Osteocyte (in vitro differentiated cells): ENCODE results near the gene KLF11. TPM values are rescaled to one million over a fixed set of nuclear protein-coding genes. Genes with fewer than 3 reads are reported as not detected.

ENCODE experiments used
- DNase-seq: peaks from one replicate; pipeline ENCODE4 v3.0.0; 2021; ENCODE audit warnings: mixed read lengths; ENCODE audit not compliant: unreplicated experiment; ENCODE audit errors: extremely low spot score
- H3K27ac Mint-ChIP-seq: one replicate; pipeline ENCODE4 v1.8.0; 2021; ENCODE audit warnings: mild to moderate bottlenecking, mixed read lengths; ENCODE audit not compliant: unreplicated experiment
- H3K27me3 Mint-ChIP-seq: one replicate; pipeline ENCODE4 v1.8.0; 2021; ENCODE audit warnings: mixed read lengths; ENCODE audit not compliant: unreplicated experiment
- H3K36me3 Mint-ChIP-seq: one replicate; pipeline ENCODE4 v1.8.0; 2021; ENCODE audit warnings: mixed read lengths; ENCODE audit not compliant: unreplicated experiment
- H3K4me1 Mint-ChIP-seq: one replicate; pipeline ENCODE4 v1.8.0; 2021; ENCODE audit warnings: mixed read lengths; ENCODE audit not compliant: unreplicated experiment
- H3K4me3 Mint-ChIP-seq: one replicate; pipeline ENCODE4 v1.8.0; 2021; ENCODE audit warnings: mild to moderate bottlenecking, moderate library complexity, mixed read lengths; ENCODE audit not compliant: unreplicated experiment
- H3K9me3 Mint-ChIP-seq: one replicate; pipeline ENCODE4 v1.8.0; 2021; ENCODE audit warnings: mixed read lengths; ENCODE audit not compliant: unreplicated experiment
- total RNA-seq: library from RNA; stranded (reverse); gene quantifications from 2 replicates; pipeline ENCODE4 v1.2.1, GENCODE V29; 2021
- TF ChIP-seq, protein P1 (sequence below): fragments of 200-600 bp; sonication (generic); IDR thresholded peaks from 2 replicates; pipeline ENCODE4 v1.5.0; 2021; ENCODE audit warnings: antibody characterized with exemption, mild to moderate bottlenecking, moderate library complexity

KLF11 gene
- total RNA-seq, 1 donor from 2014 or later, result 17.4 TPM

DNA sequence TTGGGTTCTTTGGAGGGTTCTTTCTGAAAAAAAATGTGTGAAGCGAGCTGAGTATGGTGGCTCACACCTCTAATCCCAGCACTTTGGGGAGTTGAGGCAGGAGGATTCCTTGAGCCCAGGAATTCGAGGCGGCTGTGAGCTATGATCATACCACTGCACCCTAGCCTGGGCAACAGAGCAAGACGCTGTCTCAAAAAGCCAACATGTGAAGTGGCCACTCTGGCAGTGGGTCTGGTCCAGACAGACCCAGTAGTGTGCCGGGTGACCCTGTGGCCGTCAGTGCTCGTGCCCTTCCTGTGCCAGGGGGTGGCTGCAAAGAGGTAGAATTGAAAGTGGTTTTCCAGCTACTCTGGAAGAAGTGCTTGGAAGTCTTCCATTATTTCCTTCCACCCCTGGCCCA lies 11.6 kb downstream of the KLF11 start:
- no peaks in the 10 kb centered on the region for H3K27me3 Mint-ChIP-seq

DNA sequence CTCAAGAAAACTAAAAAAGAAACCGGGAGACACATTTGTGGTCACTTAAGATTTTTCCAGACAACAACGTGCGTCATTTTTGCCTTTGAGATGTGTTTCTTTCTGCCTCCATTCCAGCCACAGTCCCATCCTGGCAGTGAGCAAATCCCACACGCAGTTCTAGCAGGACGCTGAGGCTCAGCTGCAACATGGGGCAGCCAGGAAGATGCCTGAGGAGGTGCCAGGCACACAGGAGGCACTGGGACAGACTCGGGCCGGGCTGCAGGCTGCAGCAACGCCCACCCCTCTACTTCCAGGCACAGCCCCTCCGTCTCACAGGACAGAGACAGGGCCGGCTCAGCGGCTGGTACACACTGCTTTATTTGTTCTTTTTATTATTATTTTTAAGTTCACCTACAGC lies 13.1 kb downstream of the KLF11 start:
- Mint-ChIP-seq H3K36me3 (peaks cover 31% of the 10 kb centered on the region), H3K27ac (no peak overlapping the region), H3K4me1 (peaks cover 19% of the 10 kb centered on the region), H3K4me3 (no peak overlapping the region), H3K27me3 (no peaks in the 10 kb centered on the region), H3K9me3 (no peaks in the 10 kb centered on the region)
- TF ChIP-seq, protein P1, sequence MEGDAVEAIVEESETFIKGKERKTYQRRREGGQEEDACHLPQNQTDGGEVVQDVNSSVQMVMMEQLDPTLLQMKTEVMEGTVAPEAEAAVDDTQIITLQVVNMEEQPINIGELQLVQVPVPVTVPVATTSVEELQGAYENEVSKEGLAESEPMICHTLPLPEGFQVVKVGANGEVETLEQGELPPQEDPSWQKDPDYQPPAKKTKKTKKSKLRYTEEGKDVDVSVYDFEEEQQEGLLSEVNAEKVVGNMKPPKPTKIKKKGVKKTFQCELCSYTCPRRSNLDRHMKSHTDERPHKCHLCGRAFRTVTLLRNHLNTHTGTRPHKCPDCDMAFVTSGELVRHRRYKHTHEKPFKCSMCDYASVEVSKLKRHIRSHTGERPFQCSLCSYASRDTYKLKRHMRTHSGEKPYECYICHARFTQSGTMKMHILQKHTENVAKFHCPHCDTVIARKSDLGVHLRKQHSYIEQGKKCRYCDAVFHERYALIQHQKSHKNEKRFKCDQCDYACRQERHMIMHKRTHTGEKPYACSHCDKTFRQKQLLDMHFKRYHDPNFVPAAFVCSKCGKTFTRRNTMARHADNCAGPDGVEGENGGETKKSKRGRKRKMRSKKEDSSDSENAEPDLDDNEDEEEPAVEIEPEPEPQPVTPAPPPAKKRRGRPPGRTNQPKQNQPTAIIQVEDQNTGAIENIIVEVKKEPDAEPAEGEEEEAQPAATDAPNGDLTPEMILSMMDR, result no peak
- no peak for DNase-seq

More for the DNA sequence above, 11.6 kb downstream of the KLF11 start:
- Mint-ChIP-seq H3K4me3 (no peak overlapping the region), H3K36me3 (peaks cover 31% of the 10 kb centered on the region), H3K4me1 (peaks cover 19% of the 10 kb centered on the region), H3K9me3 (no peaks in the 10 kb centered on the region), H3K27ac (no peak overlapping the region)
- DNase-seq, result no peak
- TF ChIP-seq, protein P1, result no peak

DNA sequence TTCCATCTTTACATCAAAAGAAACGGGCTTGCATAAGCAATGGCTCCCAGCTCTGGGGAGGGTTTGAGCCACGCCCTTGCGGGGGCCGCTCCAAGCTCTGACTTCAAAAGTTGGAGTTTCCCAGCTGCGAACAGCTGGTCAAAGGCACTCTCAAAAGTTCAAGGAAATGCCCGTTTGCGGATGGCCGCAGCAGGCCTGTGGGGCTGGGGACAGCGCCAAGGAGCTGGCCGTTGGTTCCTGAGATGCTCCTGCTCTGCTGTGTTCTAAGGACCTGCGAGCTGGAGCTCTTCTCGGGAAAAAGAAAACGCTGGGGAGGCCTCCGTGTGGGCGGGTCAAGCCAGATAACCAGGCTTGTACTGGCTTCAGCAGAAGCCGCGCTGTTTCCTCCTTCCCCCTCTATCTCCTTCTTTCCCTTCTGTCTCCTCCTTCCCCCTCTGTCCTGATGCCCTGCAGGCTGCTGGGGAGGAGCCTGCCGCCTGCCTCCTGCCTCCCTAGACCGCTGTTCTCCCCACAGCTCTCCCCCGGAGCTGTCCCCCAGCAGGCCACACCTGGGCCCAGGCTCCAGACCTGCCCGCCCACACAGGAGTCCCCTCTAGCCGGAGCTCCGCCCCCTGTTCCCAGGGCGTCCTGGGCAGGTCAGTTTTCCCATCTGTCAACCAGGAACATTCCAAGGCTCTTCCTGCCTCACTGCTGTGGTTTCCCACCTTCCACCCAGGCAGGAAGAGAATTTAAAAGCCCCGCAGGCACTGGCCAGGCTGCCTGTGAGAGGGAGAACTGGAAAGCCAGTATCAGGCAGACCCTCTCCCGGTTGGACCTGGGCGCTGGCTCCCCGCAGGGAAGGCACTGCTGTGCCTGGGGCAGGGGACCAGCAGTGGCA lies 14.1 kb downstream of the KLF11 start:
- DNase-seq, result no peak
- no peaks in the 10 kb centered on the region for H3K27me3 Mint-ChIP-seq
- peak overlapping the region; percentile 11 for H3K27ac Mint-ChIP-seq
- no peaks in the 10 kb centered on the region for H3K9me3 Mint-ChIP-seq
- peak overlapping the region; percentile 45 for H3K4me3 Mint-ChIP-seq
- H3K4me1 Mint-ChIP-seq, result peaks cover 19% of the 10 kb centered on the region
- H3K36me3 Mint-ChIP-seq, result peaks cover 24% of the 10 kb centered on the region
- TF ChIP-seq, protein P1, result no peak

DNA sequence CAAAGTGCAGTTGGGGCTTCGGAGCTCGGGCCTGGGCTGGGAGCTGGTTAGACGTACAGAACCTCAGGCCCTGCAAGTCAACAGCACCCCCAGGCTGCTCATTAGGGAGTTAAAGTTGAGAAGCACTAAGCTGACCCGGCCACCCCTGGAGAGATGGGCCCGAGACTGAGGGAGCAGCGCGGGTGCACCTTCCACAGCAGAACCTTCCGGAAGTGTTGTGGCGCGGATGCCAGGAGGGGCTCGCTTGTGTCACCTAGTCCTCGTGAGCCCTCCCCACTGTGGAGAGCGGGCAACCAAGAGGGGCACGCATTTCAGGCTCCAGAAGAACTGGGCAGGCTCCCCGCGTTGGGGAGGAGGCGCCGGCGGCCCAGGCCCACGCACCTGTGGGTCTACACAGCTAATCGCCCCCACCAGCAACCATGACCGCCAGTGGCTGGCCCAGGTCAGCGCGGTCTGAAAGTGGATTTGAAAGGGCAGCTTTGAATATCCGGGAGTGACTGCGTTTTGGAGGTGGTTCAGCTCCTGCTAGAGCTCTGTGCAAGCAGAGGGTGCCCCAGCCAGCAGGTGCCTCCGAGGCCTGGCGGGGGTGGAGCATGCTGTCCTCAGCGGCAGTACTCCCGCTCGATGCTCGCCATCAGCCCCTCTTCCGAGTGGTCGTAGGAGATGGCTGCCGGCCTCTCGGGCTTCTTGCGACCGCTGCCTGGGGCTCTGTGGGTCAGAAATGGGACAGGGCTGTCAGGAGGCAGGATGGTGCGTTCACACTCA lies 15.1 kb downstream of the KLF11 start:
- no peak for DNase-seq
- peaks cover 15% of the 10 kb centered on the region for H3K36me3 Mint-ChIP-seq
- no peaks in the 10 kb centered on the region for H3K9me3 Mint-ChIP-seq
- TF ChIP-seq, protein P1, result no peak
- H3K4me3 Mint-ChIP-seq, result no peak overlapping the region
- no peak overlapping the region for H3K27ac Mint-ChIP-seq
- H3K27me3 Mint-ChIP-seq, result no peaks in the 10 kb centered on the region
- peaks cover 19% of the 10 kb centered on the region for H3K4me1 Mint-ChIP-seq

DNA sequence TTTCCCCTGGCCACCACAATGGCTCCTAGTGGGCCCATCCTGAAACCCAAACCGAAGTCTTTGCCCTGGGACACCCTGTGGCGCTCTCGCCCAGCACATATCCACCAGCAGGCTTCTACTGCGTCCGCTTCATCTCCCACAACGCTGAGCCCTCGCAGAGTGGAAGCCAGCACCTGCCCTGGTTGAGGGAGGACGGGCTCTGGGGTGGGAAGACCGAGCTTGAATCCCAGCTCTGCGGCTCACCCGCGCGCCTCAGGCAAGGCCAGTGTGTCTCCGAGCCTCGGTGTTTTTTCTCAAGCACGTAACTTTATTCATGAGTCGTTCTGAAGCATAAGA lies 15.6 kb downstream of the KLF11 start:
- TF ChIP-seq, protein P1, result no peak
- Mint-ChIP-seq H3K27me3 (no peaks in the 10 kb centered on the region), H3K36me3 (peaks cover 10% of the 10 kb centered on the region), H3K9me3 (no peaks in the 10 kb centered on the region), H3K4me1 (peaks cover 19% of the 10 kb centered on the region), H3K4me3 (no peak overlapping the region), H3K27ac (no peak overlapping the region)
- DNase-seq, result no peak
